GM19397 (cell line): ENCODE data around the gene PROC.

Experiments
- ATAC-seq: cut with Tn5 transposase; IDR thresholded peaks from one replicate; pipeline ENCODE4 v1.9.1; 2021; ENCODE audit warnings: mild to moderate bottlenecking, moderate library complexity; ENCODE audit not compliant: unreplicated experiment

PROC gene

DNA sequence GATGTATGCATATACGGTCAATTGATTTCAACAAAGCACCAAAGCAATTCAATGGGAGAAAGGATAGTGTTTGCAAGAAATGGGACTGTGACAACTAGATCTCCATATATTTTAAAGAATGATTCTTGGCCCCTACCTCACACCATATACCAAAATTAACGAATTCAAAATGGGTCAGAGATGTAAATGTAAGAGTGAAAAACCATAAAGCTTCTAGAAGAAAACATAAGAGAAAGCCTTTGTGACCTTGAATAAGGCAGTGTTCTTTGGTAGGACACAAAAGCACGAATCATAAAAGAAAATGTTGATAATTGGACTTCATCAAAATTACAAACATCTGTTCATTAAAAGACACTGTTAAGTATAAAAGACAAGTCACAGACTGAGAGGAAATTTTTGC is 5.0 kb upstream of the PROC start:
- ATAC-seq, result no peak

DNA sequence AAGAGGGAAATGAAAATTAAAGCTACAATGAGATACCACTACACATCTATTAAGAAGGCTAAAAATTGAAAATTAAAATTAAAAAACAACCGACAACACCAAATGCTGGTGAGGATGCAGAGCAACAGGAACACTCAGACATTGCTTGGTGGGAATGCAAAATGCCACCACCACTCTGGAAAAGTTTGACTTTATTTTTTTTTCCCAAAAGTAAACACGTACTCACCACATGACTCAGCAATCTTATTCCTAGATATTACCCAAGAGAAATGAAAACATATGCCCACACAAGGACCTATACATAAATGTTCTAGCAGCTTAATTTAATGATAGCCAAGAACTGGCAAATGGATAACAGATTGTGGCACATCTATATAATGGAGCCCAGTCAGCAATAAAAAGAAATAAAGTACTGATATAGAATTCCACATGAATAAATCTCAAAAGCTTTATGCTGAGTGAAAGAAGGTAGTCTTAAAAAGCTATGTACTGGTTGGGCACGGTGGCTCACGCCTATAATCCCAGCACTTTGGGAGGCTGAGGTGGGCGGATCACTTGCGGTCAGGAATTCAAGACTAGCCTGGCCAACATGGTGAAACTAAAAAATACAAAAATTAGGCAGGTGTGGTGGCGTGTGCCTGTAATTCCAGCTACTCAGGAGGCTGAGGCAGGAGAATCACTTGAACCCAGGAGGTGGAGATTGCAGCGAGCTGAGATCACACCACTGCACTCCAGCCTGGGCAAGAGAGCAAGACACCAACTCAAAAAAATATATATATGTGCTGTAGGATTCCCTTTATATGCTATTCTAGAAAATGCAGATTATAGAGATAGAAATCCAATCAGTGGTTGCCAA is 4.2 kb upstream of the PROC start:
- no peak for ATAC-seq

- no peak for ATAC-seq
Measured at GRCh38 chr2:127414638-127415592, 3.3 kb upstream of the PROC start.

- peak; percentile 68 for ATAC-seq
Measured at GRCh38 chr2:127415593-127416505, 2.4 kb upstream of the PROC start.

DNA sequence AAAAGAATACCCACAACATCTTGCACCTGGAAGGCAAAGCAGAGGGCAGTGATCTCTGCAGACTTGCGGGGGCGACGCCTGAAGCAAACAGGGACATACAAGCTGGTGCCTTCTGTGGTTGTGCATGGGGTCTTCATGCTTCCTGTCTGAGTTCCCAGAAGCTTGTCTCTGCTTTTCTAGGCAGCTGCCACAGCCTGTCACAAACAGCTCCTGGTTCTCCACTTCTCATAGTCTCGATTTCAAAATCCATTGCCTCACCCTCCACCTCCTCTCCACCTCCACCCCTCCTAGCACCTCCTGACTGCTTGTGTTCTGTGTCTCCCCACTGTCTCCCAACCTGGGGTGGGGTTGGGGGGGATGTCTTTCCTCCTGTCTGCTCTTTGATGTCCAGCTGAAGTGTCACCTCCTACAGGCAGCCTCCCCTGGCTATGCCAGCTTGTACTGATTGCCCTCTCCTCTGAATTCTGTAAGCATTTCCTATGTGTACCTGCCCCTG is 1.7 kb upstream of the PROC start:
- no peak for ATAC-seq

- ATAC-seq, result no peak
Measured at GRCh38 chr2:127417406-127417805, 821 bp upstream of the PROC start.

DNA sequence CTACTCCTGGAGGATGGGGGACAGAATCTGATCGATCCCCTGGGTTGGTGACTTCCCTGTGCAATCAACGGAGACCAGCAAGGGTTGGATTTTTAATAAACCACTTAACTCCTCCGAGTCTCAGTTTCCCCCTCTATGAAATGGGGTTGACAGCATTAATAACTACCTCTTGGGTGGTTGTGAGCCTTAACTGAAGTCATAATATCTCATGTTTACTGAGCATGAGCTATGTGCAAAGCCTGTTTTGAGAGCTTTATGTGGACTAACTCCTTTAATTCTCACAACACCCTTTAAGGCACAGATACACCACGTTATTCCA is 844 bp downstream of the PROC start:
- ATAC-seq, result no peak

DNA sequence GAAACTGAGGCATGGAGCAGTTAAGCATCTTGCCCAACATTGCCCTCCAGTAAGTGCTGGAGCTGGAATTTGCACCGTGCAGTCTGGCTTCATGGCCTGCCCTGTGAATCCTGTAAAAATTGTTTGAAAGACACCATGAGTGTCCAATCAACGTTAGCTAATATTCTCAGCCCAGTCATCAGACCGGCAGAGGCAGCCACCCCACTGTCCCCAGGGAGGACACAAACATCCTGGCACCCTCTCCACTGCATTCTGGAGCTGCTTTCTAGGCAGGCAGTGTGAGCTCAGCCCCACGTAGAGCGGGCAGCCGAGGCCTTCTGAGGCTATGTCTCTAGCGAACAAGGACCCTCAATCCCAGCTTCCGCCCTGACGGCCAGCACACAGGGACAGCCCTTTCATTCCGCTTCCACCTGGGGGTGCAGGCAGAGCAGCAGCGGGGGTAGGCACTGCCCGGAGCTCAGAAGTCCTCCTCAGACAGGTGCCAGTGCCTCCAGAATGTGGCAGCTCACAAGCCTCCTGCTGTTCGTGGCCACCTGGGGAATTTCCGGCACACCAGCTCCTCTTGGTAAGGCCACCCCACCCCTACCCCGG is 1.3 kb downstream of the PROC start:
- no peak for ATAC-seq

- ATAC-seq, result no peak
Measured at GRCh38 chr2:127420039-127420864, 2.0 kb downstream of the PROC start.

- ATAC-seq, result no peak
Measured at GRCh38 chr2:127421116-127421800, 3.0 kb downstream of the PROC start.

DNA sequence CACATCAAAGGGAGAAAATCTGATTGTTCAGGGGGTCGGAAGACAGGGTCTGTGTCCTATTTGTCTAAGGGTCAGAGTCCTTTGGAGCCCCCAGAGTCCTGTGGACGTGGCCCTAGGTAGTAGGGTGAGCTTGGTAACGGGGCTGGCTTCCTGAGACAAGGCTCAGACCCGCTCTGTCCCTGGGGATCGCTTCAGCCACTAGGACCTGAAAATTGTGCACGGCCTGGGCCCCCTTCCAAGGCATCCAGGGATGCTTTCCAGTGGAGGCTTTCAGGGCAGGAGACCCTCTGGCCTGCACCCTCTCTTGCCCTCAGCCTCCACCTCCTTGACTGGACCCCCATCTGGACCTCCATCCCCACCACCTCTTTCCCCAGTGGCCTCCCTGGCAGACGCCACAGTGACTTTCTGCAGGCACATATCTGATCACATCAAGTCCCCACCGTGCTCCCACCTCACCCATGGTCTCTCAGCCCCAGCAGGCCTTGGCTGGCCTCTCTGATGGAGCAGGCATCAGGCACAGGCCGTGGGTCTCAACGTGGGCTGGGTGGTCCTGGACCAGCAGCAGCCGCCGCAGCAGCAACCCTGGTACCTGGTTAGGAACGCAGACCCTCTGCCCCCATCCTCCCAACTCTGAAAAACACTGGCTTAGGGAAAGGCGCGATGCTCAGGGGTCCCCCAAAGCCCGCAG is 3.8 kb downstream of the PROC start:
- no peak for ATAC-seq

- no peak for ATAC-seq
Measured at GRCh38 chr2:127422559-127423477, 4.6 kb downstream of the PROC start.

DNA sequence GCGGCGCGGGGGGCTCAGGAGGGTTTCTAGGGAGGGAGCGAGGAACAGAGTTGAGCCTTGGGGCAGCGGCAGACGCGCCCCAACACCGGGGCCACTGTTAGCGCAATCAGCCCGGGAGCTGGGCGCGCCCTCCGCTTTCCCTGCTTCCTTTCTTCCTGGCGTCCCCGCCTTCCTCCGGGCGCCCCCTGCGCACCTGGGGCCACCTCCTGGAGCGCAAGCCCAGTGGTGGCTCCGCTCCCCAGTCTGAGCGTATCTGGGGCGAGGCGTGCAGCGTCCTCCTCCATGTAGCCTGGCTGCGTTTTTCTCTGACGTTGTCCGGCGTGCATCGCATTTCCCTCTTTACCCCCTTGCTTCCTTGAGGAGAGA is 5.2 kb downstream of the PROC start:
- no peak for ATAC-seq

DNA sequence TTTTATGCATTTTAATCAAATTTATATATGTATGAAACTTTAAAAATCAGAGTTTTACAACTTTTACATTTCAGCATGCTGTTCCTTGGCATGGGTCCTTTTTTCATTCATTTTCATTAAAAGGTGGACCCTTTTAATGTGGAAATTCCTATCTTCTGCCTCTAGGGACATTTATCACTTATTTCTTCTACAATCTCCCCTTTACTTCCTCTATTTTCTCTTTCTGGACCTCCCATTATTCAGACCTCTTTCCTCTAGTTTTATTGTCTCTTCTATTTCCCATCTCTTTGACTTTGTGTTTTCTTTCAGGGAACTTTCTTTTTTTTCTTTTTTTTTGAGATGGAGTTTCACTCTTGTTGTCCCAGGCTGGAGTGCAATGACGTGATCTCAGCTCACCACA is 5.7 kb downstream of the PROC start:
- ATAC-seq, result no peak

DNA sequence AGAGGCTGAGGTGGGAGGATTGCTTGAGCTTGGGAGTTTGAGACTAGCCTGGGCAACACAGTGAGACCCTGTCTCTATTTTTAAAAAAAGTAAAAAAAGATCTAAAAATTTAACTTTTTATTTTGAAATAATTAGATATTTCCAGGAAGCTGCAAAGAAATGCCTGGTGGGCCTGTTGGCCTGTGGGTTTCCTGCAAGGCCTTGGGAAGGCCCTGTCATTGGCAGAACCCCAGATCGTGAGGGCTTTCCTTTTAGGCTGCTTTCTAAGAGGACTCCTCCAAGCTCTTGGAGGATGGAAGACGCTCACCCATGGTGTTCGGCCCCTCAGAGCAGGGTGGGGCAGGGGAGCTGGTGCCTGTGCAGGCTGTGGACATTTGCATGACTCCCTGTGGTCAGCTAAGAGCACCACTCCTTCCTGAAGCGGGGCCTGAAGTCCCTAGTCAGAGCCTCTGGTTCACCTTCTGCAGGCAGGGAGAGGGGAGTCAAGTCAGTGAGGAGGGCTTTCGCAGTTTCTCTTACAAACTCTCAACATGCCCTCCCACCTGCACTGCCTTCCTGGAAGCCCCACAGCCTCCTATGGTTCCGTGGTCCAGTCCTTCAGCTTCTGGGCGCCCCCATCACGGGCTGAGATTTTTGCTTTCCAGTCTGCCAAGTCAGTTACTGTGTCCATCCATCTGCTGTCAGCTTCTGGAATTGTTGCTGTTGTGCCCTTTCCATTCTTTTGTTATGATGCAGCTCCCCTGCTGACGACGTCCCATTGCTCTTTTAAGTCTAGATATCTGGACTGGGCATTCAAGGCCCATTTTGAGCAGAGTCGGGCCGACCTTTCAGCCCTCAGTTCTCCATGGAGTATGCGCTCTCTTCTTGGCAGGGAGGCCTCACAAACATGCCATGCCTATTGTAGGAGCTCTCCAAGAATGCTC is 6.6 kb downstream of the PROC start:
- no peak for ATAC-seq
